SK-N-SH treated with all-trans-retinoic acid at 6 μM for 48 hours (cell line): ENCODE data around the gene RNMT.

Source experiments
- ARNTL ChIP-seq: fragments of 450-650 bp; formaldehyde crosslinking; IDR thresholded peaks from 2 replicates; pipeline ENCODE4 v1.5.0; 2020; ENCODE audit warnings: low read depth, mild to moderate bottlenecking, moderate library complexity, borderline replicate concordance
- PPARA ChIP-seq: fragments of 250-450 bp; sonication (Bioruptor Pico); IDR thresholded peaks from 2 replicates; pipeline ENCODE4 v1.5.0; 2020; ENCODE audit warnings: mild to moderate bottlenecking, borderline replicate concordance
- TOX ChIP-seq: fragments of 250-450 bp; sonication (Bioruptor Pico); IDR thresholded peaks from 2 replicates; pipeline ENCODE4 v1.8.0; 2021; ENCODE audit warnings: mild to moderate bottlenecking, moderate library complexity, borderline replicate concordance
- ZNF565 ChIP-seq: fragments of 450-650 bp; formaldehyde crosslinking; conservative IDR thresholded peaks from 2 replicates; pipeline ENCODE4 v1.5.0; 2020; ENCODE audit warnings: low read depth, mild to moderate bottlenecking, moderate library complexity
- TF ChIP-seq, protein P1 (sequence below): fragments of 250-450 bp; sonication (Bioruptor Pico); IDR thresholded peaks from 2 replicates; pipeline ENCODE4 v1.5.1; 2020; ENCODE audit warnings: low read depth, mild to moderate bottlenecking, moderate library complexity

DNA sequence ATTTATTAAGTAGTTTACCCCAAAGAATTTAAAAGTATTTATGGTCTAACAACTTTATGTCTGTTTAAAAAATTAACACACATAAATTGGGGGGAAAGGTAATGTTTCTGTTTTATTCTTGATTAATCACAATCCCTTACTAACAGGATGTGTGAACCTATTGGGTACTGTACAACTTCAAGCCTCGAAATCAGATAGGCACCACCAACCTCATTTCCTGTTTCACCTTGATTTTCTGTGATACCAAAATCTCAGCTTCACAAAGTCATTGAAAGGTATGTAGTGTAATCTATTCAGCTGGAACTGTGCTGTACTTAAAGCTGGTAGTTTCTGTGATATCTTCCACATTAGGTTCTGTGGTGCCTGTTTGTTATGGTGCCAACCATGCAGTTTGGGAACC is 4.0 kb downstream of the RNMT start:
- TF ChIP-seq, protein P1, sequence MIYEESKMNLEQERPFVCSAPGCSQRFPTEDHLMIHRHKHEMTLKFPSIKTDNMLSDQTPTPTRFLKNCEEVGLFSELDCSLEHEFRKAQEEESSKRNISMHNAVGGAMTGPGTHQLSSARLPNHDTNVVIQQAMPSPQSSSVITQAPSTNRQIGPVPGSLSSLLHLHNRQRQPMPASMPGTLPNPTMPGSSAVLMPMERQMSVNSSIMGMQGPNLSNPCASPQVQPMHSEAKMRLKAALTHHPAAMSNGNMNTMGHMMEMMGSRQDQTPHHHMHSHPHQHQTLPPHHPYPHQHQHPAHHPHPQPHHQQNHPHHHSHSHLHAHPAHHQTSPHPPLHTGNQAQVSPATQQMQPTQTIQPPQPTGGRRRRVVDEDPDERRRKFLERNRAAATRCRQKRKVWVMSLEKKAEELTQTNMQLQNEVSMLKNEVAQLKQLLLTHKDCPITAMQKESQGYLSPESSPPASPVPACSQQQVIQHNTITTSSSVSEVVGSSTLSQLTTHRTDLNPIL (CRISPR knock-in tag) = no peak
- no peak for TF ChIP-seq ARNTL
- no peak for TF ChIP-seq PPARA (CRISPR knock-in tag)
- no peak for TF ChIP-seq ZNF565 (CRISPR knock-in tag)
- no peak for TF ChIP-seq TOX
